ENCODE data around the gene PCSK6. TPM values are rescaled to one million over a fixed set of nuclear protein-coding genes. Genes with fewer than 3 reads are reported as not detected.

PCSK6 gene
- total RNA-seq, 2 donors from 2014 or later, result 5.1 to 8.8 TPM

DNA sequence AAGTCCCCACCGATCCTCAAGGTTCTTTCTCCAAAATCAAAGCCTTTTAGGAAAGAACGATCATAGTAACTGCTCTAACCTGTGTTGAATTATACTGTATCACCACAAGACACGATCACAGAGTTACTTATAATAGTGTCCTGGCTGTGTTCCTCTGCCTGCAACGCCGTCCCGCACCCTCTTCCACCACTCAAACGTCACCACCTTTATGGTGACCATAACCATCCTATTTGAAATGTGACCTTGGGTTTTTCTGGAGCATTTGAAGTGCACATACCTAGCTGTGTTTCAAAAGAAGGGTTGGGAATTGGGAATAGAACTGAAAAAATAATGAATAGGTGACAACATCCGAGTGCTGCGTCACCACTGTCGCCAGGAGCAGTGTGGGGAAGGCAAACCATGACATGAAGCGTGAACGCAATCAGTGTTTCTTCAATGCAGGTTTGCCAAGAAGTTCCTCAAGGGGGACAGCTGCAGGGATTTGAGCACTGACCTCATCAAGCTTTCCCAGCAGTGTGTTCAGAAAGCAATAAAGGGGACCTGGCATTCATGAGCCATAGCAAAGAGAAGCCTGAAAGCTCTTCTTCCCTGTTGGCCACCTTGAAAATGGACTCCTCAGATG is 211.5 kb downstream of the PCSK6 start:
- no peaks in the 10 kb centered on the region for H3K9me3 ChIP-seq
- peak overlapping the region; percentile 87 for H3K4me3 ChIP-seq
- H3K27me3 ChIP-seq (replicated peaks; ENCODE audit: insufficient read depth), result no peaks in the 10 kb centered on the region
- TF ChIP-seq, protein P1, sequence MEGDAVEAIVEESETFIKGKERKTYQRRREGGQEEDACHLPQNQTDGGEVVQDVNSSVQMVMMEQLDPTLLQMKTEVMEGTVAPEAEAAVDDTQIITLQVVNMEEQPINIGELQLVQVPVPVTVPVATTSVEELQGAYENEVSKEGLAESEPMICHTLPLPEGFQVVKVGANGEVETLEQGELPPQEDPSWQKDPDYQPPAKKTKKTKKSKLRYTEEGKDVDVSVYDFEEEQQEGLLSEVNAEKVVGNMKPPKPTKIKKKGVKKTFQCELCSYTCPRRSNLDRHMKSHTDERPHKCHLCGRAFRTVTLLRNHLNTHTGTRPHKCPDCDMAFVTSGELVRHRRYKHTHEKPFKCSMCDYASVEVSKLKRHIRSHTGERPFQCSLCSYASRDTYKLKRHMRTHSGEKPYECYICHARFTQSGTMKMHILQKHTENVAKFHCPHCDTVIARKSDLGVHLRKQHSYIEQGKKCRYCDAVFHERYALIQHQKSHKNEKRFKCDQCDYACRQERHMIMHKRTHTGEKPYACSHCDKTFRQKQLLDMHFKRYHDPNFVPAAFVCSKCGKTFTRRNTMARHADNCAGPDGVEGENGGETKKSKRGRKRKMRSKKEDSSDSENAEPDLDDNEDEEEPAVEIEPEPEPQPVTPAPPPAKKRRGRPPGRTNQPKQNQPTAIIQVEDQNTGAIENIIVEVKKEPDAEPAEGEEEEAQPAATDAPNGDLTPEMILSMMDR (IDR thresholded peaks at IDR 0.05), result no peak
- H3K36me3 ChIP-seq, result peaks cover 35% of the 10 kb centered on the region
- no peak for DNase-seq (ENCODE audit: low spot score)
- H3K4me1 ChIP-seq (ENCODE audit: control insufficient read depth in 1 of 2, low read depth in 2 of 2), result peaks cover 12 to 20% of the 10 kb centered on the region in 2 donors
- peak overlapping the region; percentile 66 to 81 for H3K27ac ChIP-seq
- ATAC-seq (ENCODE audit: insufficient number of reproducible peaks, low FRiP score, low read depth), result no peak

DNA sequence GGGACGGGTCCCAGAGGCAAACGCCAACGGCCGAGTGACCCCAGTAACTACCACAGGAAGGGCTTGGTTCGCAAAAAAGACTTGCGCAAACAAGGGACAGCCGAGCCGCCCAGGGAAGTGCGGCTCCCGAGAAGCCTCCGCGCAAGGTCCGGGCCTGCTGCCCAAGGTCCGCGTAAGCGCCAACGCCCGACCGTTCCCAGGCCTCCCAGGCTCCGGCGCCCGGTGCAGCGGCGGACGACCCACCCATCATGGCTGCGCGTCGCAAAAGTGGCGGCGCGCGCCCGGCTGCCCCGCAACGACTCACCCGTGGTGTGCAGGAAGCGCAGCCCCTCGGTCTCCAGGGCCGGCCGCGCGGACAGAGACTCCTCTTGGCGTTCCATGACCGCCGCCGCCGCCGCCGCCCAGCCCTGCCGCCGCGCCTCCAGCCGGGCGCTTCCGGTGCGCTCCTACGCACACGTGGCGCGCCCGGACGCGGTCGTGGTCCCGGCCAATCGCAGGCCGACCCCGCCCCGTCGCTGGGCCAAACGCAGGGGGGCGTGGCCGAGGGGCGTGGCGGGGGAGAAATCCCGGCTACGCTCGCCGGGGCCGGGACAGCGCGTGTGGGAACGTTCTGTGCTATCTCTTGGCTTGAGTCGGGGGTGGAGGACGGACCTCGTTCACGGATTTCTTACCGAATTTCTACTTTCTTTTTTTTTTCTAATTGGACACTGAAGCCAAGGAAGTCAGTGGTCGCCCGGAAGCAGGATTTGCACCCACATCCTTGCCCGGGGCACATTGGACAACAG is 212.3 kb downstream of the PCSK6 start, which contains the start of gene SELENOS:
TSS of gene SELENOS (minus strand) at position 448 of the 785 bp plus-strand sequence. CDS start at position 380, 68 bp downstream.
- ATAC-seq (ENCODE audit: insufficient number of reproducible peaks, low FRiP score, low read depth), result peak; percentile 93
- no peaks in the 10 kb centered on the region for H3K27me3 ChIP-seq (replicated peaks; ENCODE audit: insufficient read depth)
- peak; percentile 52 for DNase-seq (ENCODE audit: low spot score)
- H3K27ac ChIP-seq, result peak within 1 kb of the TSS; percentile 81 to 86
- H3K36me3 ChIP-seq, result peaks cover 35% of the 10 kb centered on the region
- H3K4me3 ChIP-seq, result peak within 1 kb of the TSS; percentile 87
- TF ChIP-seq, protein P1 (IDR thresholded peaks at IDR 0.05), result no peak
- H3K9me3 ChIP-seq, result no peaks in the 10 kb centered on the region
- H3K4me1 ChIP-seq (ENCODE audit: control insufficient read depth in 1 of 2, low read depth in 2 of 2), result peaks cover 12 to 20% of the 10 kb centered on the region in 2 donors

DNA sequence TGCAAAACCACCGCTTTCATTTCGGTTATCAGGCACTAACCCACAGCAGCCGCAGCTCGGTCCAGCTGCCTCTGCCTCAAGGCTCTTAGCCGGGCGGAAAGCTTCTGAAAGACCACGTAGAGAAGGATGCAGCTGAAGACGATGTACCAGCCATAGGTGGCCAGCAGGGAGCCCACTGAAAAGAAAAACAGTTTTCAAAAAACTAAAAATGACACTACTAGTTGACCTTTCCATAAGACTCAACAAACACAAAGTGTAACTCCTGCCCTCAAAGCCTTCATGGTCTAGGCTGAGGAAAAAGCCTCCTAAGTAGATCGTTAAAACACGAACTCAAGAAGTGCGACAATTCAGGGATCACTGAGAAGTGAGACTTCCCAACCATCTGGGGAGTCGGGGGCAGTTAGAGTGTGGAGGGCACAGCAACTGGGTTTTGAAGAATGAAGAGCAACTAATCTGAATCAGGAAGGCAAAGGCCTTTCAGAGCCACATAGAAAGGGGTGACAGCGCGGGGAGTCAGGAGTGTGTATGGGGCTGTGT is 212.9 kb downstream of the PCSK6 start:
- peak overlapping the region; percentile 87 for H3K4me3 ChIP-seq
- H3K36me3 ChIP-seq, result peaks cover 42% of the 10 kb centered on the region
- H3K27me3 ChIP-seq (replicated peaks; ENCODE audit: insufficient read depth), result no peaks in the 10 kb centered on the region
- no peak for DNase-seq (ENCODE audit: low spot score)
- peaks cover 12 to 20% of the 10 kb centered on the region in 2 donors for H3K4me1 ChIP-seq (ENCODE audit: control insufficient read depth in 1 of 2, low read depth in 2 of 2)
- TF ChIP-seq, protein P1 (IDR thresholded peaks at IDR 0.05), result peak; percentile 32
- no peaks in the 10 kb centered on the region for H3K9me3 ChIP-seq
- no peak for ATAC-seq (ENCODE audit: insufficient number of reproducible peaks, low FRiP score, low read depth)
- H3K27ac ChIP-seq, result peak overlapping the region; percentile 81 to 86

GRCh38 chr15:101275018-101275417 is 214.5 kb downstream of the PCSK6 start:
- TF ChIP-seq, protein P1 (IDR thresholded peaks at IDR 0.05), result no peak
- no peaks in the 10 kb centered on the region for H3K9me3 ChIP-seq
- H3K27me3 ChIP-seq (replicated peaks; ENCODE audit: insufficient read depth), result no peaks in the 10 kb centered on the region
- H3K4me1 ChIP-seq (ENCODE audit: control insufficient read depth in 1 of 2, low read depth in 2 of 2), result peaks cover 12 to 20% of the 10 kb centered on the region in 2 donors
- no peak overlapping the region for H3K4me3 ChIP-seq
- no peak overlapping the region for H3K27ac ChIP-seq
- no peak for DNase-seq (ENCODE audit: low spot score)
- no peak for ATAC-seq (ENCODE audit: insufficient number of reproducible peaks, low FRiP score, low read depth)
- peaks cover 47% of the 10 kb centered on the region for H3K36me3 ChIP-seq

GRCh38 chr15:101273534-101273933 is 216.0 kb downstream of the PCSK6 start:
- H3K36me3 ChIP-seq, result peaks cover 47% of the 10 kb centered on the region
- TF ChIP-seq, protein P1 (IDR thresholded peaks at IDR 0.05), result no peak

More at GRCh38 chr15:101273534-101273933, 216.0 kb downstream of the PCSK6 start:
- H3K9me3 ChIP-seq, result no peaks in the 10 kb centered on the region
- H3K4me3 ChIP-seq, result no peak overlapping the region
- ATAC-seq (ENCODE audit: insufficient number of reproducible peaks, low FRiP score, low read depth) (no peak), DNase-seq (ENCODE audit: low spot score) (no peak)
- no peak overlapping the region for H3K27ac ChIP-seq
- H3K4me1 ChIP-seq (ENCODE audit: control insufficient read depth in 1 of 2, low read depth in 2 of 2), result peaks cover 12 to 20% of the 10 kb centered on the region in 2 donors
- H3K27me3 ChIP-seq (replicated peaks; ENCODE audit: insufficient read depth), result no peaks in the 10 kb centered on the region
